Endodermal cell (in vitro differentiated cells): ENCODE data around the gene DPF3. TPM values are rescaled to one million over a fixed set of nuclear protein-coding genes. Genes with fewer than 3 reads are reported as not detected.

Experiments
- DNase-seq: peaks from one replicate; pipeline ENCODE4 v3.0.0-alpha.2; 2017
- H3K27ac ChIP-seq: 2 replicates; pipeline ENCODE4 v1.5.1; 2013; ENCODE audit warnings: mild to moderate bottlenecking, low read depth, low read length, moderate library complexity
- H3K27me3 ChIP-seq: 2 replicates; pipeline ENCODE4 v1.6.1; 2013; ENCODE audit warnings: mild to moderate bottlenecking, low read length, moderate library complexity; ENCODE audit not compliant: insufficient read depth, control insufficient read depth, poor library complexity, severe bottlenecking
- H3K36me3 ChIP-seq: 2 replicates; pipeline ENCODE4 v1.7.0; 2013; ENCODE audit warnings: mild to moderate bottlenecking, low read length, moderate library complexity; ENCODE audit not compliant: control insufficient read depth, insufficient read depth
- H3K4me1 ChIP-seq: one replicate; pipeline ENCODE4 v1.7.0; 2013; ENCODE audit warnings: low read length; ENCODE audit not compliant: control insufficient read depth, insufficient read depth
- H3K4me3 ChIP-seq: 2 replicates; pipeline ENCODE4 v1.5.1; 2013; ENCODE audit warnings: mild to moderate bottlenecking, low read length, moderate library complexity
- H3K9ac ChIP-seq: 2 replicates; pipeline ENCODE4 v1.6.1; 2013; ENCODE audit warnings: mild to moderate bottlenecking, low read length, moderate library complexity; ENCODE audit not compliant: poor library complexity, severe bottlenecking; ENCODE audit errors: extremely low read depth
- H3K9me3 ChIP-seq: 2 replicates; pipeline ENCODE4 v1.6.1; 2013; ENCODE audit warnings: mild to moderate bottlenecking, low read length, moderate library complexity; ENCODE audit not compliant: control insufficient read depth
- H3K27ac Mint-ChIP-seq: 2 replicates; pipeline ENCODE4 v1.8.0; 2020; ENCODE audit warnings: mixed read lengths
- H3K27me3 Mint-ChIP-seq: 2 replicates; pipeline ENCODE4 v1.8.0; 2021; ENCODE audit warnings: mild to moderate bottlenecking, mixed read lengths; ENCODE audit not compliant: insufficient read depth
- H3K36me3 Mint-ChIP-seq: 2 replicates; pipeline ENCODE4 v1.8.0; 2020; ENCODE audit warnings: low read depth, mixed read lengths
- H3K4me1 Mint-ChIP-seq: 2 replicates; pipeline ENCODE4 v1.8.0; 2020; ENCODE audit warnings: mixed read lengths
- H3K4me3 Mint-ChIP-seq: 2 replicates; pipeline ENCODE4 v1.8.0; 2020; ENCODE audit warnings: mild to moderate bottlenecking, moderate library complexity, mixed read lengths
- H3K9me3 Mint-ChIP-seq: 2 replicates; pipeline ENCODE4 v1.8.0; 2020; ENCODE audit warnings: mild to moderate bottlenecking, mixed read lengths
- WGBS, 2 experiments: methylation state at CpG; one replicate each; pipeline versions ENCODE4 v1.1.5 to v1.1.7; 2013; ENCODE audit warnings: missing lambda C conversion rate in 2 of 2, mixed read lengths in 1 of 2; ENCODE audit not compliant: insufficient coverage in 1 of 2, insufficient read length in 1 of 2; 5-methylcytosine and 5-hydroxymethylcytosine counted together
- total RNA-seq, 2 donors: library from RNA; stranded (reverse); fragmentation: NEBNext Ultra II Directional in 1 of 2; extraction: Animal tissue kit (Norgen Biotek cat#: 25700) in 1 of 2; gene quantifications; 2 replicates in 1 of 2; 3 replicates in 1 of 2; pipeline ENCODE4 v1.2.1, GENCODE V29; 2021
- TF ChIP-seq, protein P1 (sequence below): fragments of 200-600 bp; sonication (generic); conservative IDR thresholded peaks from 2 replicates; pipeline ENCODE4 v1.5.0; 2021; ENCODE audit warnings: antibody characterized with exemption, mild to moderate bottlenecking

The DPF3 gene
- total RNA-seq, 2 donors from 2014 or later: not detected

GRCh38 chr14:72726444-72726843 is 167.5 kb downstream of the DPF3 start:
- Mint-ChIP-seq H3K9me3 (no peaks in the 10 kb centered on the region), H3K36me3 (no peaks in the 10 kb centered on the region), H3K4me1 (no peaks in the 10 kb centered on the region), H3K4me3 (no peak overlapping the region), H3K27me3 (peaks cover 2% of the 10 kb centered on the region), H3K27ac (no peak overlapping the region)
- Histone ChIP-seq H3K4me1 (no peaks in the 10 kb centered on the region), H3K4me3 (no peak overlapping the region), H3K27me3 (no peaks in the 10 kb centered on the region), H3K27ac (no peak overlapping the region), H3K36me3 (no peaks in the 10 kb centered on the region), H3K9me3 (no peaks in the 10 kb centered on the region), H3K9ac (no peak overlapping the region)
- DNase-seq: no peak
- TF ChIP-seq, protein P1, sequence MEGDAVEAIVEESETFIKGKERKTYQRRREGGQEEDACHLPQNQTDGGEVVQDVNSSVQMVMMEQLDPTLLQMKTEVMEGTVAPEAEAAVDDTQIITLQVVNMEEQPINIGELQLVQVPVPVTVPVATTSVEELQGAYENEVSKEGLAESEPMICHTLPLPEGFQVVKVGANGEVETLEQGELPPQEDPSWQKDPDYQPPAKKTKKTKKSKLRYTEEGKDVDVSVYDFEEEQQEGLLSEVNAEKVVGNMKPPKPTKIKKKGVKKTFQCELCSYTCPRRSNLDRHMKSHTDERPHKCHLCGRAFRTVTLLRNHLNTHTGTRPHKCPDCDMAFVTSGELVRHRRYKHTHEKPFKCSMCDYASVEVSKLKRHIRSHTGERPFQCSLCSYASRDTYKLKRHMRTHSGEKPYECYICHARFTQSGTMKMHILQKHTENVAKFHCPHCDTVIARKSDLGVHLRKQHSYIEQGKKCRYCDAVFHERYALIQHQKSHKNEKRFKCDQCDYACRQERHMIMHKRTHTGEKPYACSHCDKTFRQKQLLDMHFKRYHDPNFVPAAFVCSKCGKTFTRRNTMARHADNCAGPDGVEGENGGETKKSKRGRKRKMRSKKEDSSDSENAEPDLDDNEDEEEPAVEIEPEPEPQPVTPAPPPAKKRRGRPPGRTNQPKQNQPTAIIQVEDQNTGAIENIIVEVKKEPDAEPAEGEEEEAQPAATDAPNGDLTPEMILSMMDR: no peak
- 70 to 82% methylated on average over 6 to 8 of the region's 9 CpGs for WGBS, 2 experiments

DNA sequence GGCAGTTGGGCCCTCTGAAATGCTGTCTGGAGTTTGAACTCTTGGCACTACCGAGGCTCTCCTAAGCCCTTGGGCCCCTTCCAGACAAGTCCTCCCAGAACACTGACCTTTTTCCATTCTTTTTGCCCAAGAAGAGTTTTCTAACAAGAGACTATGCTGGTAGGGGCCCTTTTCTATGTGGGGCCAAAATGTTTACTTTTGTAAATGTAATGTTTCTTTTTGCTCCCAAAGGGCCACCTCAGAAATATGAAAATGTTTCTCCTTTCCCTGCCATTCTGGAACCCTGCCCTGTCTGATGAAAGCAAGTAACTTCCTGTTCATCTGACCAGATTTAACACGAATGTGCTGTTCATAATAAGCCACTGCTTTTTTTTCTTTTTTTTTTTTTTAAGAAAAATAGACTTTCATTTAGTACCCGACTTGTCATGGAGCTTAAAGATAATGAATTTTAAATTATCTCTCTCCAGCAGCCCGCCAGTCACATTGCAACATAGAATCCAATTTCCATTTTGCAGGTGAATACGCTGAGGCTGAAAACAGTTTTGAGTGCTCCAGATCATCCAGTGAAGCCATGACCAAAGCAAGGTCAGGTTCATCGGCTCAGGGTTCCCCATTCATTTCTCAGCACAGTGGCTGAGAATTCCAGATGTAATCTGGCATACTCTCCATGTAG is 169.9 kb downstream of the DPF3 start:
- Mint-ChIP-seq H3K4me1 (no peaks in the 10 kb centered on the region), H3K27me3 (no peaks in the 10 kb centered on the region), H3K27ac (no peak overlapping the region), H3K4me3 (no peak overlapping the region), H3K9me3 (no peaks in the 10 kb centered on the region), H3K36me3 (no peaks in the 10 kb centered on the region)
- Histone ChIP-seq H3K27ac (no peak overlapping the region), H3K27me3 (no peaks in the 10 kb centered on the region), H3K9ac (no peak overlapping the region), H3K36me3 (no peaks in the 10 kb centered on the region), H3K4me1 (no peaks in the 10 kb centered on the region), H3K4me3 (no peak overlapping the region), H3K9me3 (no peaks in the 10 kb centered on the region)
- 83 to 91% methylated on average over 5 to 6 of the region's 6 CpGs for WGBS, 2 experiments
- TF ChIP-seq, protein P1: no peak
- no peak for DNase-seq

- Histone ChIP-seq H3K9ac (no peak overlapping the region), H3K36me3 (no peaks in the 10 kb centered on the region), H3K4me3 (no peak overlapping the region), H3K27me3 (no peaks in the 10 kb centered on the region), H3K4me1 (no peaks in the 10 kb centered on the region), H3K27ac (no peak overlapping the region), H3K9me3 (no peaks in the 10 kb centered on the region)
- no peaks in the 10 kb centered on the region for H3K36me3 Mint-ChIP-seq
- no peak overlapping the region for H3K27ac Mint-ChIP-seq
- WGBS, 2 experiments: 92 to 94% methylated on average over 10 to 11 of the region's 11 CpGs
- DNase-seq: no peak
- TF ChIP-seq, protein P1: no peak
- no peaks in the 10 kb centered on the region for H3K27me3 Mint-ChIP-seq
- H3K9me3 Mint-ChIP-seq: no peaks in the 10 kb centered on the region
- H3K4me3 Mint-ChIP-seq: no peak overlapping the region
- no peaks in the 10 kb centered on the region for H3K4me1 Mint-ChIP-seq
Measured at GRCh38 chr14:72722201-72722785, 171.6 kb downstream of the DPF3 start.
